ENCODE data around the gene PELI2. TPM values are rescaled to one million over a fixed set of nuclear protein-coding genes. Genes with fewer than 3 reads are reported as not detected.
A peak's percentile ranks its signal among the peaks of the same experiment; 100 is the strongest.

PELI2 gene
- total RNA-seq, 1 donor from 2014 or later = 17.1 TPM

- Histone ChIP-seq H3K27me3 (no peaks in the 10 kb centered on the region), H3K4me1 (peaks cover 2 to 31% of the 10 kb centered on the region in 2 donors), H3K27ac (peak overlapping the region; percentile 42 to 51), H3K9me3 (no peaks in the 10 kb centered on the region), H3K4me3 (peak overlapping the region in 1 of 2 donors; percentile 18), H3K36me3 (no peaks in the 10 kb centered on the region)
- intact Hi-C loops (cut with DNase I) = loop anchor here (1.0 to 5.0 kb wide), 5 partner anchors 36 to 1290 kb away; partner anchors contain the start of genes MAPK1IP1L and PELI2
- no peak for DNase-seq (ENCODE audit: low spot score in 2 of 2)
- TF ChIP-seq, protein P1, sequence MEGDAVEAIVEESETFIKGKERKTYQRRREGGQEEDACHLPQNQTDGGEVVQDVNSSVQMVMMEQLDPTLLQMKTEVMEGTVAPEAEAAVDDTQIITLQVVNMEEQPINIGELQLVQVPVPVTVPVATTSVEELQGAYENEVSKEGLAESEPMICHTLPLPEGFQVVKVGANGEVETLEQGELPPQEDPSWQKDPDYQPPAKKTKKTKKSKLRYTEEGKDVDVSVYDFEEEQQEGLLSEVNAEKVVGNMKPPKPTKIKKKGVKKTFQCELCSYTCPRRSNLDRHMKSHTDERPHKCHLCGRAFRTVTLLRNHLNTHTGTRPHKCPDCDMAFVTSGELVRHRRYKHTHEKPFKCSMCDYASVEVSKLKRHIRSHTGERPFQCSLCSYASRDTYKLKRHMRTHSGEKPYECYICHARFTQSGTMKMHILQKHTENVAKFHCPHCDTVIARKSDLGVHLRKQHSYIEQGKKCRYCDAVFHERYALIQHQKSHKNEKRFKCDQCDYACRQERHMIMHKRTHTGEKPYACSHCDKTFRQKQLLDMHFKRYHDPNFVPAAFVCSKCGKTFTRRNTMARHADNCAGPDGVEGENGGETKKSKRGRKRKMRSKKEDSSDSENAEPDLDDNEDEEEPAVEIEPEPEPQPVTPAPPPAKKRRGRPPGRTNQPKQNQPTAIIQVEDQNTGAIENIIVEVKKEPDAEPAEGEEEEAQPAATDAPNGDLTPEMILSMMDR (IDR thresholded peaks at IDR 0.05) = no peak
Observed at GRCh38 chr14:56342494-56342942, 224.3 kb downstream of the PELI2 start.

GRCh38 chr14:56349960-56350359 lies 231.7 kb downstream of the PELI2 start:
- intact Hi-C loops (cut with DNase I) = no loop called here
- peak overlapping the region; percentile 19 to 38 for H3K27ac ChIP-seq
- no peak overlapping the region for H3K4me3 ChIP-seq
- DNase-seq (ENCODE audit: low spot score in 2 of 2) = no peak
- H3K4me1 ChIP-seq = no peaks in the 10 kb centered on the region
- TF ChIP-seq, protein P1 (IDR thresholded peaks at IDR 0.05) = no peak
- H3K36me3 ChIP-seq = no peaks in the 10 kb centered on the region
- H3K9me3 ChIP-seq = peaks cover 0 to 12% of the 10 kb centered on the region in 2 donors
- no peaks in the 10 kb centered on the region for H3K27me3 ChIP-seq

All from ascending aorta (tissue), 2 donors.